Activated naive CD4-positive, alpha-beta T cell treated with anti-CD3 and anti-CD28 coated beads, Interleukin-2, amount 50 U/mL, for 72 hours (primary cell): ENCODE data around the gene MOGAT1. TPM values are rescaled to one million over a fixed set of nuclear protein-coding genes. Genes with fewer than 3 reads are reported as not detected.
A peak's percentile ranks its signal among the peaks of the same experiment; 100 is the strongest.
"Not testable (repeated sequence)": the region's sequence is repeated elsewhere in the genome, so short reads cannot be mapped to it uniquely, and the experiment has no call there.

Experiments
- ATAC-seq, 2 donors: fragments of 150-1000 bp; cut with Tn5 transposase; 2 replicates each; pipeline ENCODE4 v1.10.0; 2021; ENCODE audit warnings: mild to moderate bottlenecking in 2 of 2, moderate library complexity in 2 of 2
- DNase-seq, 2 donors: peaks; one replicate each; pipeline ENCODE4 v3.0.0; 2021 to 2022; ENCODE audit warnings: low spot score in 2 of 2
- H3K27ac Mint-ChIP-seq, 2 donors: one replicate each; pipeline ENCODE4 v1.8.0; 2022; ENCODE audit warnings: mild to moderate bottlenecking in 2 of 2, mixed read lengths in 2 of 2
- H3K36me3 Mint-ChIP-seq, 2 donors: one replicate each; pipeline ENCODE4 v1.8.0; 2022; ENCODE audit warnings: mixed read lengths in 2 of 2
- H3K9me3 Mint-ChIP-seq, 2 donors: one replicate each; pipeline ENCODE4 v1.8.0; 2022; ENCODE audit warnings: mixed read lengths in 2 of 2
- total RNA-seq, 2 donors: library from RNA; stranded (reverse); gene quantifications; one replicate each; pipeline ENCODE4 v1.2.3, GENCODE V29; 2022

MOGAT1 gene
- total RNA-seq, 2 donors from 2014 or later = not detected

DNA sequence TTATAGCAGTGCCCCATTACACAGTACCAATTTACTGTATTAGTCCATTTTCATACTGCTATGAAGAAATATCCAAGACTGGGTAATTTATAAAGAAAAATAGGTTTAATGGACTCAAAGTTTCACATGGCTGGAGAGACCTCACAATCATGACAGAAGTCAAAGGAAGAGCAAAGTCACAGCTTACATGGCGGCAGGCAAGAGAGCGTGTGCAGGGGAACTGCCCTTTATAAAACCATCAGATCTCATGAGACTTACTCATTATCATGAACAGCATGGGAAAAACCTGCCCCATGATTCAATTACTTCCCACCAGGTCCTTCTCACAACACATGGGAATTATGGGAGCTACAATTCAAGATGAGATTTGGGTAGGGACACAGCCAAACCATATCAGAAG lies 50.1 kb downstream of the MOGAT1 start:
- H3K27ac Mint-ChIP-seq, H3K36me3 Mint-ChIP-seq, H3K9me3 Mint-ChIP-seq, ATAC-seq, DNase-seq: not testable (repeated sequence)

DNA sequence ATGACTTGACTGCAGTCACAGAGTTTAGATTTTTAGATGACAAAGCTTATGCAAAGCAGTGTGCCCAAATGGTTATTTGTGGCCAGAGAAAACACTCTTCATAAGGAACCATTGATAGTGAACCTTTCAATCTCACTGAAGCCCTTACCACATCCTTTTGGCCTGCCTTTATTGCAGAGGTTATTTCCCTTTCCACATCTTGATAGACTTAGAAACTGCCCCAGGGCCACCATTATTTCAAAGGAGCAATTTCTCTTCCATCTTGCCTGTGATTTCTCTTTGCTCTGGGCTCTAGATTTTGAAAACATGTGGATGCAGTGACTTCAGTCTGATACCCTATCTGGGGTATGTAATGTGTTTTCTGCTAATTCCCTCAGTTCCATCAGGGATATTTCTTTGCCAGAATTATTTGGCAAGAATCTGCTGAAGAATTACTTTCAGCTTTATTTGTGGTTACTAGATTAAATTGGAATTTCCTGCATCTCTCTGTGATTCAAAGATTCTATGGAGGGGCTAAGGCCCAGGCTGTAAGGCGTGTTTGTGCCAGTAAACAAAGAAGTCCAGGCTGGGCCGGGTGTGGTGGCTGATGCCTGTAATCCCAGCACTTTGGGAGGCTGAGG lies 51.0 kb downstream of the MOGAT1 start:
- H3K27ac Mint-ChIP-seq = no peak overlapping the region
- H3K36me3 Mint-ChIP-seq = peaks cover 0 to 5% of the 10 kb centered on the region in 2 donors
- ATAC-seq = no peak
- DNase-seq = no peak
- H3K9me3 Mint-ChIP-seq = peaks cover 0 to 5% of the 10 kb centered on the region in 2 donors

DNA sequence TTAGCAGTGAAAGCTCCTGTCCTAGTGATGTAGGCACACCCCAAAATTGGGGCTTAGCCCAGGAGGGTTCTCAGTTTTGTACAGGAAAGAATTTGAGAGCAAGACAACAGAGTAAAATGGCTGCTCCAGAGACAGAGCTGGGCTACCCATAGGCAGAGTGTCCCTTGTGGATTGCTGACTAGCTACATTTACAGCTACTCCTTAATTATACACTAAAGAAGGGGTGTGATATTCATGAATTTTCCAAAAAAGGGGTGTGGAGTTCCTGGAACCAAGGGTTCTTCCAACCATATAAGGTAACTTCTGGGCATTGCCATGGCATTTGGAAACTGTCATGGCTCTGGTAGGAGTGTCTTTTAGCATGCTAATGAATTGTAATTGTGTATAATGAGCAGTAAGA lies 52.8 kb downstream of the MOGAT1 start:
- ATAC-seq = no peak
- no peak for DNase-seq
- no peak overlapping the region for H3K27ac Mint-ChIP-seq
- peaks cover 0 to 5% of the 10 kb centered on the region in 2 donors for H3K9me3 Mint-ChIP-seq
- H3K36me3 Mint-ChIP-seq = peaks cover 0 to 5% of the 10 kb centered on the region in 2 donors

DNA sequence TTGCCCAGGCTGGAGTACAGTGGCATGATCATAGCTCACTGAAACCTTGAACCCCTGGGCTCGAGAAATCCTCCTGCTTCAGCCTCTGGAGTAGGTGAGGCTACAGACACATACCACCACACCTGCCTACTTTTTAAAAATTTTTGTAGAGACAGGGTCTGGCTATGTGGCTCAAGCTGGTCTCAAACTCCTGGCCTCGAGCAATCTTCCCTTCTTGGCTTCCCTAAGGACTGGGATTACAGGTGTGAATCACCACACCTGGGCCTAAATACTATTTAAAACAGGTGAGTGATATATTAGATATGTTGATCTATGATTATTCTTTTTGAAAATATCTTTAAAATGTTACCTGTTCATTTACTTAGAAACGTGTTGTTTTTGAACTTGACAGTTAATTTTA lies 57.2 kb downstream of the MOGAT1 start:
- DNase-seq = no peak

DNA sequence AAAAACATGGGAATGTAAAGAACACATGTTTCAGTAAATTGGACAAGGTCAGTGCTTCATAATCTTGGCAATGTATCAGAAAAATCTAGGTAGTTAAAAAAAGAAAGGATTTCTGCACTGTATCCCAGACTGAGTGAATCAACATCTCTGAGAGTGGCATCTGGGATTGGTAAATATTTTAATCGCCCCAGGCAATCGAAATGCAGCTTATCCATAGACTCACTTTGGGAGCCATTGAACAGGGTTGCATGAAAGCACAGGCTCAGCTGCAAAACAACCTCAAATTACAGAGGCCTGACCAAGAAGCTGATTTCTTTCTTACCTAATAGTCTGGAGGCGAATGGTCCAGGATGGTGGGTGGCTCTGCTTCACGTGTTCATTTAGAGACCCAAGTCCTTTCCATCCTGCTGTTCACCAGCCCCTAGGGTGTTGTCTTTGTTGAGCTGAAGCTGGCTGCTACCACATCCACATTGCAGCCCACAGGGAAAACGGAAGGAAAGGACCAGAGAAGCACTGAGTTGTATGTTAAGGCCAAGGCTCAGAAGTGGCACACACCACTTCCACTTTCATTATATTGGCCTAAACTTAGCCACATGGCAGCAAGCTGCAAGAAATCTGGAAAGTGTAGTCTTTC lies 59.0 kb downstream of the MOGAT1 start:
- Mint-ChIP-seq H3K36me3 (no peaks in the 10 kb centered on the region), H3K27ac (no peak overlapping the region), H3K9me3 (no peaks in the 10 kb centered on the region)
- DNase-seq = no peak
- no peak for ATAC-seq

More for the DNA sequence above, 57.2 kb downstream of the MOGAT1 start:
- no peaks in the 10 kb centered on the region for H3K36me3 Mint-ChIP-seq
- no peaks in the 10 kb centered on the region for H3K9me3 Mint-ChIP-seq
- H3K27ac Mint-ChIP-seq = no peak overlapping the region
- ATAC-seq = no peak

DNA sequence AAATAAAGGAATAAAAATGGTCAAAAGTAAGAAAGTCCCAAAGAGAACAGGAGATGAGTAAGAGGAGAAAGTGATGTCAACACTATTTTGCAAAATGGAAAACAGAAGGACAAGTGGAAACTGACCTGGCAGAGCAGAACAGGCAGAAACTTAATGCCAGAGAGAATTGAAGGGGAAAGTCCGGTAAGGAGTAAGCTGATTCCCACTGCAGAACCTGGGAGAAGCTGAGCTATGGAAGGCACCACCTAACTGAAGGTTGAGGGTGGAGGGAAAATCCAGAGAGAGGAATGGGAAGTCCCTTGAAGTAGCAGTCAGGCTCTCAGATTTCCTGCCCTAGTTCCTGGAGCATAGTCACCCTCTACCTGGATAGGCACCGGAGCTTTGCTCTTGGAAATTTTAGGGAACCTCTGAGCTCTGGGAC lies 59.8 kb downstream of the MOGAT1 start:
- DNase-seq = no peak
- Mint-ChIP-seq H3K9me3 (no peaks in the 10 kb centered on the region), H3K27ac (no peak overlapping the region), H3K36me3 (no peaks in the 10 kb centered on the region)
- ATAC-seq = no peak

DNA sequence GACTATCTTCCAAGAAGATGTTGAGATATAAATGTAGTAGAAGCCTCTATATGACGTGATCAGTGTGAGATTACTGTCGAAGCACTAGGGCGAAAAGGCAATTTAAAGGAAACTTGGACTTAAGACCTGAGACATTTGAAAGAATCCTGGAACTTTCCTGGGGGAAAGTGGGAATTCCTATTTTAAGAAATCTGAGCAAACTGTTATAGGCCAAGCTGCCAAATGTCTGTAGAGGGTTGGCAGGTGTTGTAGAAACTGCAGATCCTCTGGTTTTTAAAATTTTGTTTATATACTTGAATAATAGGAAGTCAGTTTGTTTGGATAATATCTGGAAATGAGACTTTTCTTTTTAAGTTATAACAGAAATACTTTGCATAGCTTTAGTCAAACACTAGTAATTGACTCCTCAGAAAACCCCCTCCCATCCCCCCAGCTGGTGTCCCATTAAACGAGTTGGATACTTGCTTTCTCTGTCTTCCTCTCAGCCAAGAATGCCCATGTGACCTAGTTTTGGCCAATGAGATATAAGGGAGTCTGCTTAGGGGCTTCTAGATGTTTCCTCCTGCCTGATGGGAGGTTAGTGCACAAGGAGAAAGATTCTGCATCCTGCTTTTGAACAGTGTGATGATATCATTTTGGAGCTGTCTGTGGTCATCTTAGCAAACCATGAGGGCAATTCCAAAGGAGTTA lies 61.2 kb downstream of the MOGAT1 start:
- no peaks in the 10 kb centered on the region for H3K9me3 Mint-ChIP-seq

DNA sequence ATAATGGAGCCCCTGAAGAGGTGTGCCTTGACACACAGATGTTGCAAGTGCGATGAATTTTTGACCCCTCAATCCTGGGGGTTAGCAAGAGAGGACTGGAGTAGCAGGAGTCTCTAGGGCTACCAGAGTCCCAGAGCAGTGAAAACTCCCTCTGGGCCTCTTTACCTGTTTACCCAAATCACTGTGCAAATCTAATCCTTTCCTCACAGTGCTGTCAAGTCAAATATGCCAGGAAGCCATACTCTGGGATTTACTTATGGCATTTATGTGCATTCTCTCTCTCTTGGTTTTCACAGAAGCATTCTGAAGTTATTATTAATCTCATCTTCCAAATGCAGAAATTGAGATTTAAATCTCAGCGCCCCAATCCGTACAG lies 62.0 kb downstream of the MOGAT1 start:
- H3K9me3 Mint-ChIP-seq = peaks cover 0 to 3% of the 10 kb centered on the region in 2 donors
- ATAC-seq (no peak), DNase-seq (no peak)
- no peak overlapping the region for H3K27ac Mint-ChIP-seq
- no peaks in the 10 kb centered on the region for H3K36me3 Mint-ChIP-seq

More for the DNA sequence above, 61.2 kb downstream of the MOGAT1 start:
- DNase-seq (no peak), ATAC-seq (no peak)
- Mint-ChIP-seq H3K27ac (no peak overlapping the region), H3K36me3 (no peaks in the 10 kb centered on the region)

DNA sequence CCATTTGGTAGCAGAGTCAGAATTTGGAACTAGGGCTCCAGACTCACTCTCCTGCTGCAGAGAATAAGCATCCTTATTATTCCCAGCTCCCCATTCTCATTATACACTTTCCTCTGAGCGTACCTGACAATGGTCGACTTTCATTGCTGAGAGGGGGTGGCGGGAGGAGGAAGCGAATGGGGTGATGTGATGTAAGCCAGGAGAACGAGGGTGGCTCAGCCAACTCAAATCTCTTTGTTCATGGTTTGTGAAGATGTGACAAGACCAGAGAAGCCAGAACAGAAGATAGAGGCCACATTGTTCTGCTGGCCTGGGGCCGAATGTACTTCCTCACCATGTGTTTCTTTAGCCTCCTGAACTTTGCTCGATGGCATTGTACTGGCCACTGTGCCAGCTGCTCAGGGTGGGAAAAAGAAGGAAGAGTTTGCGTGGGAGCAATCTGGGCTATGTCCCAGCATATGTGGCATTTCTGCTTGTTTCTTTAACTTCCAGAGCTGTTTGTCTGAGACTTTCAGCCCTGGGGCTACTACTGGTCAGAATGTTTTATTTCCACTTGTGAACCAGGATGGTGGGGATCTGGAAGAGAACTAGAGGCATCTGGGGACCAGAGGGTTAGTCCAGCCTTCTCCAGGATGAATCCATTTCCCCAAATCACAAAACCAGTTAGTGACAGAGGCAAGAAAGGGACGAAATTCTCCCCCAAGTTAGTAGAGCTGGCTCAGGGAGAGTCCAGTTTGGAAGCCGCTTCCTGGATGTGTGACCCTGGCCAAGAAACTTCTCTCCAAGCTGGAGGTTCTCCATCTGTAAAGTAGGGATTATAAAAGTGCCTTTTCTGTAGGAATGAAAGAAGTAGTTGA lies 62.6 kb downstream of the MOGAT1 start:
- no peak for DNase-seq
- no peaks in the 10 kb centered on the region for H3K36me3 Mint-ChIP-seq
- no peak overlapping the region for H3K27ac Mint-ChIP-seq
- H3K9me3 Mint-ChIP-seq = peaks cover 0 to 10% of the 10 kb centered on the region in 2 donors
- ATAC-seq = peak in 1 of 2 donors; percentile 31

DNA sequence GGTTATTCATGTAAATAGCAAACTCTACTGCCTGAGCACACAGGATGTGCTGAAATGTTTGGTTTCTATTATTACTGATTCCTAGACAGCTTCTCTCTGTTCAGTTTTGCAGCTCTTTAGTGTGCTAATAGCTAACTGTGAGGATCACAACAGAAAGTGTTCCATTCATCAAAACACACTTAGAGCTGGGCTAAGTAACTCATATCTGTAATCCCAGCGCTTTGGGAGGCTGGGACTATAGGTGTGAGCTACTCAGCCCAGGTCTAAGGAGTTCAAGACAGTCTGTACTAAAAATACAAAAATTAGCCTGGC lies 63.2 kb downstream of the MOGAT1 start:
- Mint-ChIP-seq H3K27ac (no peak overlapping the region), H3K36me3 (no peaks in the 10 kb centered on the region), H3K9me3 (peaks cover 0 to 10% of the 10 kb centered on the region in 2 donors)
- ATAC-seq (peak in 1 of 2 donors; percentile 90), DNase-seq (no peak)

DNA sequence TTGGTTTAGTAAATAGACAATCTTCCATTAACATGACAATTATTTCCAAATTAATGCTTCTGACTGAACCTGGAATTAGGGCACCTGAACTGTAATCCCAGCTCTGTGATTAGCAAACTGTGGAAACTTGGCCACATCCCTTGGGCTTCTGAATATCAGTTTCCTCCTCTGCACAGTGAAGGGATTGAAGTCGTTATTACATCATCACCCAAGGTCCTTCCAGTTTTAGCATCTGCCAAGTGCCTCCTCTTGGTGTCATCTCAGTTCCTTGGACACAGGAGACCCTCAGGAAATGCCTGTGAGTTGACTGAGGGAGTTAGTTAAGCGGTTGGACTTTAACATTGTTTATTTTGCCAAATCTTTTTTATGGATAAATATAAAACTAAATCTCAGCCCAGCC lies 64.8 kb downstream of the MOGAT1 start:
- peaks cover 0 to 10% of the 10 kb centered on the region in 2 donors for H3K9me3 Mint-ChIP-seq
- no peak for DNase-seq
- no peak overlapping the region for H3K27ac Mint-ChIP-seq
- H3K36me3 Mint-ChIP-seq = no peaks in the 10 kb centered on the region
- no peak for ATAC-seq

DNA sequence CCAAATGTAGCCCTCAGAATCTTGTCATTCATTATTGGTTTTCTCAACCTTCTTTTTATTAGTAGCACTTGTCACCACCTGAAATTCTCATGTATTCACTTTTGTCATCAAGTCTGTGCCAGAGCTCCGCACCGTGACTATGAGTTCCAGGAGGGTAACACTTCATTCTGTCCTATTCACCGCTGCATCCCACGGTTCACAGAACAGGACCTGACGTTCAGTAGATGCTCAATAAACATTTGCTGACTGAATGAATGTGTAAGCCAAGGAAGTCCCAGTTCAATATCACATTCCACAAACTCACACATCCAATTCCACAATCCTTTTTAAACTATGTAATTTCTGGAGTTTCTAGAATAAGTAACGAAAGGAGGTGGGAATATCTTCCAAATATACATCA lies 65.5 kb downstream of the MOGAT1 start:
- peaks cover 0 to 10% of the 10 kb centered on the region in 2 donors for H3K9me3 Mint-ChIP-seq
- DNase-seq (no peak), ATAC-seq (no peak)
- no peaks in the 10 kb centered on the region for H3K36me3 Mint-ChIP-seq
- no peak overlapping the region for H3K27ac Mint-ChIP-seq

DNA sequence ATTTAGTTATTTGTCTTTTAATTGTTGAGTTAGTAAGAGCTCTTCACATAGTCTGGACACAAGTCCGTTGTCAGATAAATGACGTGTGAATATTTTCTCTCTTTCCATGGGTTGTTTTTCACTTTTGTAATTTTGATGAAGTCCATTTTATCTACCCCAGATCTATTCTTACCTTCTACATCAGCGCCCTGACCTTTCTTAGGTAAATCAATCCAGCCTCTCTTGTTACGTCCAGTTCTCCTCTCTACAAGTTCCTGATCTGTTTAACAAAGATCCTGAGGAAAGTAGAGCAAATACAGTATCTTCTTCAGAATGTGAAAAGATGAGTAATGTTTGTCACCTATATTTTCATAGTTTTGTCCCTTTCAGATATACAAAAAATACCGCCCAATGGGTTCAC lies 66.9 kb downstream of the MOGAT1 start:
- no peak for DNase-seq
- Mint-ChIP-seq H3K27ac (peak overlapping the region in 1 of 2 donors; percentile 16), H3K9me3 (peaks cover 0 to 10% of the 10 kb centered on the region in 2 donors), H3K36me3 (no peaks in the 10 kb centered on the region)
- ATAC-seq = no peak

DNA sequence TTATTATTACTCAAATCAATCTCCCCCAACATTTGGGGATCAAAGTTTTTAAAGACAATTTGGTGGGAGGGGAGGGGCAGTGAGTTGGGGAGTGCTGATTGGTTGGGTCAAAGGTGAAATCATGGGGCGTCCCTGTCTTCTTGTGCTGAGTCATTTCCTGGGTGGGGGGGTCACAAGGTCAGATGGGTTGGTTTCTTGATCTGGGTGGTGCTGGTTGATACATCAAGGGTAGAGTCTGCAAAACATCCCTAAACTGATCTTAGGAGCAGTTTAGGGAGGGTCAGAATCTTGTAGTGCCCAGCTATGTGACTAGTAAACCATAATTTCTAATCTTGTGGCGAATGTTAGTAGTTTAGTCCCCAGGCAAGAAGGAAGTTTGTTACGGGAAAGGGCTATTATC lies 67.4 kb downstream of the MOGAT1 start:
- Mint-ChIP-seq H3K27ac (peak overlapping the region in 1 of 2 donors; percentile 16), H3K36me3 (no peaks in the 10 kb centered on the region), H3K9me3 (peaks cover 0 to 10% of the 10 kb centered on the region in 2 donors)
- ATAC-seq (no peak), DNase-seq (no peak)

DNA sequence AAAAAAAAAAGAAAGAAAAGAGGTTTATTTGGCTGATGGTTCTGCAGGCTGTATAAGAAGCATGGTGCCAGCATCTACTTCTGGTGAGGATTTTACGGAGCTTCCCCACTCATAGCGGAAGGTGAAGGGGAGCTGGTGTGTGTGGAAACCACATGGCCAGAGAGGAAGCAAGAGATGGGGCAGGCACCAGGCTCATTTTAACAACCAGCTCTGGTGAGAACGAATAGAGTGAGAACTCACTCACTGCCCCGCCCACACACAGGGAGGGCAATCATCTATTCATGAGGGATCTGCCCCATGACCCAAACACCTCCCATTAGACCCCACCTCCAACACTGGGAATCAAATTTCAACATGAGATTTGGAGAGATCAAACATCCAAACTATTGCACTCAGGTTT lies 68.5 kb downstream of the MOGAT1 start:
- Mint-ChIP-seq H3K27ac (no peak overlapping the region), H3K36me3 (no peaks in the 10 kb centered on the region), H3K9me3 (peaks cover 0 to 10% of the 10 kb centered on the region in 2 donors)
- no peak for DNase-seq
- no peak for ATAC-seq

DNA sequence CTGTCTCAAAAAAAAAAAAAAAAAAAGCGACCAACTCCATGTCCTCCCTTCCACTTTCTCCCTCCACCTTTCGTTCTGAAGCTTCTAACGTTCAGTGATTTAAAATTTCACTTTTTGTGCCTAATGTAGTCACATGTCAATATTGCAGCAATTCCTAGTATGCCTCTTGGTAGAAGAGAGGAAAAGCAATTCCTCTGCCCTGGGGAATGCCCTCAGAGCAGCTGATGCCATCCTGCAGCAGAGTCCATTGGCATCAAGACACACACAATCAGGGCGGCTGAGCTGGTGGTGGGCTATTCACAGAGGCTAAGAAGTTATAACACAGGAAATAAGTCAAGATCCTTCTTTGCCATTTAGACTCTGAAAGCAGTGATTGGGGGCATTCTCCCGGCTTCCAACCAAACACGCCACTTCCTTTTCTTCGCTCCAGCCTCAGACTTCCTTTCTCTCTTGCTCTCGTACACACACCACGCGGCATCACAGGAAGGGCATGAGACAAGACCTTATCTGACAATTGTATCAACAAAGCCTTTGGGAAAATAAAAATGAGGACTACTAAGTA lies 71.9 kb downstream of the MOGAT1 start:
- no peaks in the 10 kb centered on the region for H3K36me3 Mint-ChIP-seq
- H3K9me3 Mint-ChIP-seq = peaks cover 0 to 7% of the 10 kb centered on the region in 2 donors
- no peak overlapping the region for H3K27ac Mint-ChIP-seq
- ATAC-seq = no peak
- no peak for DNase-seq
